CD4-positive, alpha-beta T cell treated with Interleukin-4 for 4 hours (primary cell): Measurements from ENCODE around the gene METTL1.
"Not testable (repeated sequence)": the region's sequence is repeated elsewhere in the genome, so short reads cannot be mapped to it uniquely, and the experiment has no call there.

Experiments used
- DNase-seq: peaks from one replicate; pipeline ENCODE4 v3.0.0-alpha.2; 2020

The METTL1 gene

GRCh38 chr12:57721846-57722608 lies 49.9 kb downstream of the METTL1 start:
- DNase-seq, result not testable (repeated sequence)

- no peak for DNase-seq
Observed at GRCh38 chr12:57720606-57721595, 51.0 kb downstream of the METTL1 start.

GRCh38 chr12:57719777-57720605 lies 51.9 kb downstream of the METTL1 start:
- DNase-seq, result no peak

- no peak for DNase-seq
Observed at GRCh38 chr12:57718641-57719528, 53.0 kb downstream of the METTL1 start.
